SK-N-SH treated with all-trans-retinoic acid at 6 μM for 48 hours (cell line): ENCODE data around the gene FNBP1L.

Experiments
- ATAC-seq: fragments of 200-7000 bp; cut with Tn5 transposase; 3 replicates; pipeline ENCODE4 v1.9.1; 2020; ENCODE audit warnings: mild to moderate bottlenecking, moderate library complexity
- ARNTL ChIP-seq: fragments of 450-650 bp; formaldehyde crosslinking; IDR thresholded peaks from 2 replicates; pipeline ENCODE4 v1.5.0; 2020; ENCODE audit warnings: low read depth, mild to moderate bottlenecking, moderate library complexity, borderline replicate concordance
- CREB5 ChIP-seq: fragments of 250-450 bp; sonication (Bioruptor Pico); IDR thresholded peaks from 2 replicates; pipeline ENCODE4 v1.5.1; 2020; ENCODE audit warnings: low read depth, mild to moderate bottlenecking, moderate library complexity
- CSDC2 ChIP-seq: fragments of 250-450 bp; sonication (Bioruptor Pico); IDR thresholded peaks from 2 replicates; pipeline ENCODE4 v1.5.0; 2020; ENCODE audit warnings: mild to moderate bottlenecking, moderate library complexity
- CSRNP3 ChIP-seq: fragments of 250-450 bp; sonication (Bioruptor Pico); IDR thresholded peaks from 2 replicates; pipeline ENCODE4 v1.5.1; 2021; ENCODE audit warnings: mild to moderate bottlenecking, moderate library complexity
- ESRRG ChIP-seq: fragments of 250-450 bp; sonication (Bioruptor Pico); IDR thresholded peaks from 2 replicates; pipeline ENCODE4 v1.6.1; 2021; ENCODE audit warnings: mild to moderate bottlenecking
- GLIS3 ChIP-seq: fragments of 250-450 bp; sonication (Bioruptor Pico); IDR thresholded peaks from 2 replicates; pipeline ENCODE4 v1.5.0; 2020; ENCODE audit warnings: mild to moderate bottlenecking, moderate library complexity
- OSR1 ChIP-seq: fragments of 250-450 bp; sonication (Bioruptor Pico); IDR thresholded peaks from 2 replicates; pipeline ENCODE4 v1.8.0; 2022; ENCODE audit warnings: moderate library complexity, mild to moderate bottlenecking, inconsistent platforms
- PATZ1 ChIP-seq: fragments of 250-450 bp; sonication (Bioruptor Pico); IDR thresholded peaks from 2 replicates; pipeline ENCODE4 v1.8.0; 2020; ENCODE audit warnings: mild to moderate bottlenecking, moderate library complexity, borderline replicate concordance
- POU6F1 ChIP-seq: fragments of 250-450 bp; sonication (Bioruptor Pico); IDR thresholded peaks from 2 replicates; pipeline ENCODE4 v1.8.0; 2021; ENCODE audit warnings: low read depth, mild to moderate bottlenecking, moderate library complexity, borderline replicate concordance
- PPARA ChIP-seq: fragments of 250-450 bp; sonication (Bioruptor Pico); IDR thresholded peaks from 2 replicates; pipeline ENCODE4 v1.5.0; 2020; ENCODE audit warnings: mild to moderate bottlenecking, borderline replicate concordance
- RARB ChIP-seq: fragments of 250-450 bp; sonication (Bioruptor Pico); IDR thresholded peaks from 2 replicates; pipeline ENCODE4 v1.8.0; 2021; ENCODE audit warnings: mild to moderate bottlenecking, moderate library complexity
- SNAI2 ChIP-seq: fragments of 250-450 bp; sonication (Bioruptor Pico); IDR thresholded peaks from 2 replicates; pipeline ENCODE4 v1.5.0; 2020; ENCODE audit warnings: mild to moderate bottlenecking, moderate library complexity
- TCF4 ChIP-seq: fragments of 250-450 bp; sonication (Bioruptor Pico); IDR thresholded peaks from 2 replicates; pipeline ENCODE4 v1.8.0; 2021; ENCODE audit warnings: mild to moderate bottlenecking, moderate library complexity, borderline replicate concordance
- TOX ChIP-seq: fragments of 250-450 bp; sonication (Bioruptor Pico); IDR thresholded peaks from 2 replicates; pipeline ENCODE4 v1.8.0; 2021; ENCODE audit warnings: mild to moderate bottlenecking, moderate library complexity, borderline replicate concordance
- TSHZ2 ChIP-seq: fragments of 250-450 bp; sonication (Bioruptor Pico); IDR thresholded peaks from 2 replicates; pipeline ENCODE4 v1.5.0; 2020; ENCODE audit warnings: mild to moderate bottlenecking, moderate library complexity
- ZC3H10 ChIP-seq: fragments of 250-450 bp; sonication (Bioruptor Pico); IDR thresholded peaks from 2 replicates; pipeline ENCODE4 v1.5.1; 2021; ENCODE audit warnings: mild to moderate bottlenecking, moderate library complexity
- ZFP3 ChIP-seq: fragments of 250-450 bp; sonication (Bioruptor Pico); IDR thresholded peaks from 2 replicates; pipeline ENCODE4 v1.5.0; 2020; ENCODE audit warnings: mild to moderate bottlenecking, moderate library complexity
- ZNF565 ChIP-seq: fragments of 450-650 bp; formaldehyde crosslinking; conservative IDR thresholded peaks from 2 replicates; pipeline ENCODE4 v1.5.0; 2020; ENCODE audit warnings: low read depth, mild to moderate bottlenecking, moderate library complexity
- ZNF70 ChIP-seq: fragments of 450-650 bp; formaldehyde crosslinking; IDR thresholded peaks from 2 replicates; pipeline ENCODE4 v1.5.0; 2020; ENCODE audit warnings: mild to moderate bottlenecking, moderate library complexity
- ZNF8 ChIP-seq: fragments of 450-650 bp; formaldehyde crosslinking; IDR thresholded peaks from 2 replicates; pipeline ENCODE4 v1.5.0; 2020; ENCODE audit warnings: mild to moderate bottlenecking, moderate library complexity

FNBP1L gene

GRCh38 chr1:93537924-93538323 lies 90.0 kb downstream of the FNBP1L start (continued):
- no peak for TF ChIP-seq TSHZ2 (CRISPR knock-in tag)
- TF ChIP-seq TCF4 (CRISPR knock-in tag), result no peak
- TF ChIP-seq ZNF70 (CRISPR knock-in tag), result no peak
- no peak for TF ChIP-seq CSDC2 (CRISPR knock-in tag)

GRCh38 chr1:93541045-93541444 lies 93.1 kb downstream of the FNBP1L start:
- TF ChIP-seq TSHZ2 (CRISPR knock-in tag) (no peak), PPARA (CRISPR knock-in tag) (no peak), POU6F1 (no peak), TOX (no peak), ZC3H10 (CRISPR knock-in tag) (no peak), CSDC2 (CRISPR knock-in tag) (no peak), PATZ1 (CRISPR knock-in tag) (no peak), OSR1 (CRISPR knock-in tag) (no peak), SNAI2 (CRISPR knock-in tag) (no peak), ZNF565 (no peak), TCF4 (CRISPR knock-in tag) (no peak), ZFP3 (no peak), GLIS3 (CRISPR knock-in tag) (no peak), ARNTL (CRISPR knock-in tag) (no peak), CREB5 (CRISPR knock-in tag) (no peak), ZNF70 (CRISPR knock-in tag) (no peak), ESRRG (CRISPR knock-in tag) (no peak), ZNF8 (CRISPR knock-in tag) (no peak)
- ATAC-seq, result no peak

GRCh38 chr1:93542398-93542797 lies 94.5 kb downstream of the FNBP1L start:
- no peak for ATAC-seq
- no peak for TF ChIP-seq CREB5 (CRISPR knock-in tag)
- no peak for TF ChIP-seq RARB (CRISPR knock-in tag)
- no peak for TF ChIP-seq CSRNP3 (CRISPR knock-in tag)
- TF ChIP-seq ZNF70 (CRISPR knock-in tag), result no peak
- TF ChIP-seq ARNTL (CRISPR knock-in tag), result no peak
- no peak for TF ChIP-seq PPARA (CRISPR knock-in tag)
- no peak for TF ChIP-seq ZNF565
- TF ChIP-seq POU6F1, result no peak
- TF ChIP-seq PATZ1 (CRISPR knock-in tag), result no peak
- TF ChIP-seq TCF4 (CRISPR knock-in tag), result no peak
